ENCODE data around the gene NRXN3. TPM values are rescaled to one million over a fixed set of nuclear protein-coding genes. Genes with fewer than 3 reads are reported as not detected.

The NRXN3 gene
- total and polyA plus RNA-seq, 5 donors from 2014 or later = not detected

GRCh38 chr14:78782551-78782950 is 612.4 kb downstream of the NRXN3 start:
- Mint-ChIP-seq H3K27ac (no peak overlapping the region), H3K9me3 (peaks cover 0 to 5% (median 1%) of the 10 kb centered on the region in 7 donors), H3K27me3 (no peaks in the 10 kb centered on the region), H3K36me3 (no peaks in the 10 kb centered on the region), H3K4me3 (no peak overlapping the region), H3K4me1 (no peaks in the 10 kb centered on the region)
- H3K9me3 ChIP-seq (ENCODE audit: control insufficient read depth in 2 of 2, low read length in 2 of 2) = no peaks in the 10 kb centered on the region
- ATAC-seq (ENCODE audit: low read depth in 2 of 2) = no peak
- no peaks in the 10 kb centered on the region for H3K4me1 ChIP-seq (ENCODE audit: control insufficient read depth, insufficient read depth, low read length, poor library complexity, severe bottlenecking)
- H3K4me3 ChIP-seq (ENCODE audit: low read depth, low read length) = no peak overlapping the region
- no peak overlapping the region for H3K27ac ChIP-seq (ENCODE audit: insufficient read depth, low read length, poor library complexity, severe bottlenecking)
- no peaks in the 10 kb centered on the region for H3K27me3 ChIP-seq (ENCODE audit: control insufficient read depth, insufficient read depth, low read length)
- no peak for DNase-seq
- H3K36me3 ChIP-seq (ENCODE audit: control insufficient read depth, insufficient read depth, low read length) = no peaks in the 10 kb centered on the region

DNA sequence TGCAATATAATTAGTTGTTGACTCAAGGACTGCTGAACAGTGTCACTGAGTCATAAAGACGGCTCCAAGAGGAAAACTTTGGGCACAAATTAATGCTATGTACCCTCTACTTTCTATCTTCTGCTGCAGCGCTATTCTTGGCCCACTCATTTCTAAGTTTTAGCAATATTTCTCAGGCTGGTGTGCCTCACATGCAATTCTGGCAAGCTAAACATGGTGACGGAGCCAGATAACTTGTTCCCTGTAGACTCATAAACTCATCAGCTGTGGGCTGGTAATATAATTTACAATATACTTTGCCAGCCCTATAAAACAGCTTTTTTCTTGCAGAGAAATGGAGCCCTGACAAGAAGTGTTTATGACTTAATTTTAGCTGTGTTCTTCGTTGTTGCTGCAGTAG is 615.1 kb downstream of the NRXN3 start:
- no peaks in the 10 kb centered on the region for H3K36me3 ChIP-seq (ENCODE audit: control insufficient read depth, insufficient read depth, low read length)
- H3K4me3 Mint-ChIP-seq = no peak overlapping the region
- DNase-seq (no peak), ATAC-seq (ENCODE audit: low read depth in 2 of 2) (no peak)
- no peaks in the 10 kb centered on the region for H3K4me1 Mint-ChIP-seq
- H3K9me3 ChIP-seq (ENCODE audit: control insufficient read depth in 2 of 2, low read length in 2 of 2) = no peaks in the 10 kb centered on the region
- no peaks in the 10 kb centered on the region for H3K27me3 Mint-ChIP-seq
- no peaks in the 10 kb centered on the region for H3K36me3 Mint-ChIP-seq
- no peak overlapping the region for H3K27ac Mint-ChIP-seq
- H3K27ac ChIP-seq (ENCODE audit: insufficient read depth, low read length, poor library complexity, severe bottlenecking) = no peak overlapping the region
- H3K9me3 Mint-ChIP-seq = peaks cover 0 to 8% (median 0%) of the 10 kb centered on the region in 7 donors
- H3K4me3 ChIP-seq (ENCODE audit: low read depth, low read length) = no peak overlapping the region
- no peaks in the 10 kb centered on the region for H3K27me3 ChIP-seq (ENCODE audit: control insufficient read depth, insufficient read depth, low read length)
- no peaks in the 10 kb centered on the region for H3K4me1 ChIP-seq (ENCODE audit: control insufficient read depth, insufficient read depth, low read length, poor library complexity, severe bottlenecking)

- DNase-seq (no peak), ATAC-seq (ENCODE audit: low read depth in 2 of 2) (no peak)
- Mint-ChIP-seq H3K27me3 (peaks cover 6% of the 10 kb centered on the region), H3K36me3 (no peaks in the 10 kb centered on the region), H3K9me3 (peaks cover 0 to 8% (median 0%) of the 10 kb centered on the region in 7 donors), H3K27ac (no peak overlapping the region), H3K4me1 (no peaks in the 10 kb centered on the region), H3K4me3 (no peak overlapping the region)
- Histone ChIP-seq H3K27me3 (ENCODE audit: control insufficient read depth, insufficient read depth, low read length) (no peaks in the 10 kb centered on the region), H3K27ac (ENCODE audit: insufficient read depth, low read length, poor library complexity, severe bottlenecking) (no peak overlapping the region), H3K4me3 (ENCODE audit: low read depth, low read length) (no peak overlapping the region), H3K9me3 (ENCODE audit: control insufficient read depth in 2 of 2, low read length in 2 of 2) (no peaks in the 10 kb centered on the region), H3K4me1 (ENCODE audit: control insufficient read depth, insufficient read depth, low read length, poor library complexity, severe bottlenecking) (no peaks in the 10 kb centered on the region), H3K36me3 (ENCODE audit: control insufficient read depth, insufficient read depth, low read length) (no peaks in the 10 kb centered on the region)
Observed at GRCh38 chr14:78788467-78789360, 618.5 kb downstream of the NRXN3 start.

DNA sequence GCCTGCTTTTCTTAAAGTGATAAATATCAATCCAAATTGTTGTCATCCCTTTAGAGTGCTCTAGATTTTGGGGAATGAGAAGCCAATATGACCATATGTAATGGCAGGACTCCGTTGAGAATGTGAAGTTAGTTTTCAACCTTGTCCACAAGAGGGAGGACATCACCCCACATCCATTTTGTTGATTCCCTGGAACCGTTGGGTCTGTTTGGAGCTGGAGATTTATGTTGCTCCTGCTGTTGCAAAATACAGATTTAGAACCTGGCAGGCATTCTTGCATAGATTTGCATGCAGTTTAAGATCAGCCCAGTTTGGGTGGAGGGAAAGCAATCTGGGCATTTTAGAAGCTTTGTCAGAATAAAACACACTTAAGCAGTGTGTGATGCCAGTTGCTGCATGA is 620.1 kb downstream of the NRXN3 start:
- DNase-seq (no peak), ATAC-seq (ENCODE audit: low read depth in 2 of 2) (no peak)
- Mint-ChIP-seq H3K9me3 (peaks cover 0 to 8% (median 0%) of the 10 kb centered on the region in 7 donors), H3K4me3 (no peak overlapping the region), H3K27ac (no peak overlapping the region), H3K27me3 (peaks cover 6% of the 10 kb centered on the region), H3K36me3 (no peaks in the 10 kb centered on the region), H3K4me1 (no peaks in the 10 kb centered on the region)
- Histone ChIP-seq H3K36me3 (ENCODE audit: control insufficient read depth, insufficient read depth, low read length) (no peaks in the 10 kb centered on the region), H3K4me1 (ENCODE audit: control insufficient read depth, insufficient read depth, low read length, poor library complexity, severe bottlenecking) (no peaks in the 10 kb centered on the region), H3K4me3 (ENCODE audit: low read depth, low read length) (no peak overlapping the region), H3K27ac (ENCODE audit: insufficient read depth, low read length, poor library complexity, severe bottlenecking) (no peak overlapping the region), H3K9me3 (ENCODE audit: control insufficient read depth in 2 of 2, low read length in 2 of 2) (no peaks in the 10 kb centered on the region), H3K27me3 (ENCODE audit: control insufficient read depth, insufficient read depth, low read length) (no peaks in the 10 kb centered on the region)

DNA sequence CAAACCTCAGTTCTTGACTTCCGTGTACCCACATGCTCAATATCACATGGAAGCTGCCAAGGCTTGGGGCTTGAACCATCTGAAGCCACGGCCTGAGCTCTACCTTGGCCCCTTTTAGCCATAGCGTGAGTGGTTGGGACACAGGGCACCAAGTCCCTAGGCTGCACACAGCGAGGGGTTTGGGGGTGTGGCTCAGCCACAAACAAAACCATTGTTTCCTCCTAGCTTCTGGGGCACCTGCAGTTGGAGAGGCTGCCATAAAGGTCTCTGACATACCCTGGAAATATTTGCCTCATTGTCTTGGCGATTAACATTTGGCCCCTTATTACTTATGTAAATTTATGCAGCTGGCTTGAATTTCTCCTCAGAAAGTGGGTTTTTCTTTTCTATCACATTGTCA is 628.6 kb downstream of the NRXN3 start:
- Histone ChIP-seq H3K4me1 (ENCODE audit: control insufficient read depth, insufficient read depth, low read length, poor library complexity, severe bottlenecking) (no peaks in the 10 kb centered on the region), H3K27me3 (ENCODE audit: control insufficient read depth, insufficient read depth, low read length) (no peaks in the 10 kb centered on the region), H3K9me3 (ENCODE audit: control insufficient read depth in 2 of 2, low read length in 2 of 2) (no peaks in the 10 kb centered on the region), H3K36me3 (ENCODE audit: control insufficient read depth, insufficient read depth, low read length) (no peaks in the 10 kb centered on the region), H3K4me3 (ENCODE audit: low read depth, low read length) (no peak overlapping the region), H3K27ac (ENCODE audit: insufficient read depth, low read length, poor library complexity, severe bottlenecking) (no peak overlapping the region)
- Mint-ChIP-seq H3K27me3 (no peaks in the 10 kb centered on the region), H3K4me3 (no peak overlapping the region), H3K36me3 (no peaks in the 10 kb centered on the region), H3K4me1 (no peaks in the 10 kb centered on the region), H3K27ac (no peak overlapping the region), H3K9me3 (peaks cover 0 to 11% (median 3%) of the 10 kb centered on the region in 7 donors)
- DNase-seq = no peak
- ATAC-seq (ENCODE audit: low read depth in 2 of 2) = no peak

DNA sequence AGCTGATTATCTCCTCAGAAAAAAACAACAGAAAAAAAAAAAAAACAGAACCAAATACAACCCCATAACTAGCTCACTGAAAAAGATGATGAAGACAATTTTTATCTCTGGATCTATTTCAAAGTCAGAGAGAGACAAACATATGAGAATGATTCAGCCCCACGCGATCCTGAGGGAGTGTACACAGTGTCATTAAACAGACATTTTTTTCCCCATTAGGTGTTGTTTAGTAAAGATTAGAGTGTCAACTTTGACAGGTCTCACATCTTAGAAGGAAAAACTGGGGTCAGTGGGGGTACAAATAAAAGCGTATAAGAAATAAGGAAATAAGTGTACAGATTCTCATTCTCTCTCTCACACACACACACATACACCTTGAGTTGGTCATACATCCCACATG is 635.4 kb downstream of the NRXN3 start:
- ATAC-seq (ENCODE audit: low read depth in 2 of 2) (no peak), DNase-seq (no peak)
- Mint-ChIP-seq H3K4me3 (no peak overlapping the region), H3K27ac (no peak overlapping the region), H3K36me3 (no peaks in the 10 kb centered on the region), H3K27me3 (no peaks in the 10 kb centered on the region), H3K4me1 (no peaks in the 10 kb centered on the region), H3K9me3 (peaks cover 0 to 8% (median 4%) of the 10 kb centered on the region in 7 donors)
- H3K4me1 ChIP-seq (ENCODE audit: control insufficient read depth, insufficient read depth, low read length, poor library complexity, severe bottlenecking) = no peaks in the 10 kb centered on the region
- no peaks in the 10 kb centered on the region for H3K9me3 ChIP-seq (ENCODE audit: control insufficient read depth in 2 of 2, low read length in 2 of 2)
- H3K36me3 ChIP-seq (ENCODE audit: control insufficient read depth, insufficient read depth, low read length) = no peaks in the 10 kb centered on the region
- no peak overlapping the region for H3K27ac ChIP-seq (ENCODE audit: insufficient read depth, low read length, poor library complexity, severe bottlenecking)
- H3K4me3 ChIP-seq (ENCODE audit: low read depth, low read length) = no peak overlapping the region
- no peaks in the 10 kb centered on the region for H3K27me3 ChIP-seq (ENCODE audit: control insufficient read depth, insufficient read depth, low read length)

GRCh38 chr14:78823035-78823434 is 652.9 kb downstream of the NRXN3 start:
- Mint-ChIP-seq H3K27ac (no peak overlapping the region), H3K9me3 (peaks cover 0 to 6% (median 0%) of the 10 kb centered on the region in 7 donors), H3K4me1 (no peaks in the 10 kb centered on the region), H3K4me3 (no peak overlapping the region), H3K27me3 (peaks cover 1% of the 10 kb centered on the region), H3K36me3 (no peaks in the 10 kb centered on the region)
- Histone ChIP-seq H3K4me1 (ENCODE audit: control insufficient read depth, insufficient read depth, low read length, poor library complexity, severe bottlenecking) (no peaks in the 10 kb centered on the region), H3K9me3 (ENCODE audit: control insufficient read depth in 2 of 2, low read length in 2 of 2) (no peaks in the 10 kb centered on the region), H3K4me3 (ENCODE audit: low read depth, low read length) (no peak overlapping the region), H3K27ac (ENCODE audit: insufficient read depth, low read length, poor library complexity, severe bottlenecking) (no peak overlapping the region), H3K36me3 (ENCODE audit: control insufficient read depth, insufficient read depth, low read length) (no peaks in the 10 kb centered on the region), H3K27me3 (ENCODE audit: control insufficient read depth, insufficient read depth, low read length) (no peaks in the 10 kb centered on the region)
- DNase-seq = no peak
- ATAC-seq (ENCODE audit: low read depth in 2 of 2) = no peak

DNA sequence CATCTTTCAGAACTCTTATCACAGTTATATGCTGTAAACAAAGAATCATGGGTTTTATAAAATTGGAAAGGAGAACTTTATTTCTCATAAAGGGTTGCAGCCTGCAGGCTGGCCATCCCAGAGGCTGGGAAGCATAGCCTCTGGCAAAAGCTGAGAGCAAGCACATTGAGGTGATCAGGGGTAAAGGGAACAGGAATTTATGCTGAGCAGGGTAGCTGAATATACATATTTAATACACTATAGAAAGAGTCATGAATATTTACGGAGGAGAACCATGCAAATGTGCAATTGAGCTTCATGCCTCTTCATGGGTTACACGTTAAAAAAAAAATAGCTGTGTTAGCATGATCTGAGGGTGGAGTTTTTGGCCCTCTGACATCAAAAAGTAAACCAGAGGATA is 653.3 kb downstream of the NRXN3 start:
- Histone ChIP-seq H3K4me1 (ENCODE audit: control insufficient read depth, insufficient read depth, low read length, poor library complexity, severe bottlenecking) (no peaks in the 10 kb centered on the region), H3K9me3 (ENCODE audit: control insufficient read depth in 2 of 2, low read length in 2 of 2) (no peaks in the 10 kb centered on the region), H3K36me3 (ENCODE audit: control insufficient read depth, insufficient read depth, low read length) (no peaks in the 10 kb centered on the region), H3K4me3 (ENCODE audit: low read depth, low read length) (no peak overlapping the region), H3K27ac (ENCODE audit: insufficient read depth, low read length, poor library complexity, severe bottlenecking) (no peak overlapping the region), H3K27me3 (ENCODE audit: control insufficient read depth, insufficient read depth, low read length) (no peaks in the 10 kb centered on the region)
- no peak for ATAC-seq (ENCODE audit: low read depth in 2 of 2)
- peaks cover 0 to 6% (median 0%) of the 10 kb centered on the region in 7 donors for H3K9me3 Mint-ChIP-seq
- no peak overlapping the region for H3K4me3 Mint-ChIP-seq
- no peak for DNase-seq
- H3K27me3 Mint-ChIP-seq = no peaks in the 10 kb centered on the region
- H3K4me1 Mint-ChIP-seq = no peaks in the 10 kb centered on the region
- H3K27ac Mint-ChIP-seq = no peak overlapping the region
- no peaks in the 10 kb centered on the region for H3K36me3 Mint-ChIP-seq

Measured in CD4-positive, CD25-positive, alpha-beta regulatory T cell (primary cell).